GM12878 (cell line): ENCODE results near the gene CATSPER3. TPM values are rescaled to one million over a fixed set of nuclear protein-coding genes. Genes with fewer than 3 reads are reported as not detected.

Experiments used
- ATAC-seq: fragments of 200-7000 bp; cut with Tn5 transposase; 3 replicates; pipeline ENCODE4 v1.9.1; 2020; ENCODE audit warnings: mild to moderate bottlenecking, moderate library complexity
- BruUV-seq: library from RNA; stranded (reverse); fragments of 400-500 nt; replicated peaks from 2 replicates; lab custom pipeline; 2021; lab: Mats Ljungman, UMichigan
- CTCF ChIA-PET: fragments of 300-600 bp; sonication (Branson Sonifier 250); formaldehyde crosslinking; extraction: SDS; loops from one replicate; lab custom pipeline; 2021; ENCODE audit warnings: inconsistent platforms; lab: Yijun Ruan, JAX
- POLR2A ChIA-PET: fragments of 350-600 bp; formaldehyde crosslinking; extraction: SDS; loops from one replicate; lab custom pipeline; 2021; ENCODE audit warnings: inconsistent platforms; lab: Charles Lee
- RAD21 ChIA-PET: fragments of 300-600 bp; sonication (Branson Sonifier 250); formaldehyde crosslinking; loops from one replicate; lab custom pipeline; 2023; ENCODE audit warnings: antibody characterized with exemption; ENCODE audit not compliant: unreplicated experiment; lab: Charles Lee
- SMC1A ChIA-PET: fragments of 300-600 bp; sonication (Branson Sonifier 250); formaldehyde crosslinking; loops from one replicate; lab custom pipeline; 2023; ENCODE audit not compliant: unreplicated experiment, uncharacterized antibody; lab: Charles Lee
- DNase-seq: peaks from one replicate; pipeline ENCODE4 v3.0.0-alpha.2; 2011; ENCODE audit warnings: low read depth, low spot score
- FAIRE-seq: peaks from 3 replicates; lab custom pipeline; 2011; peaks lifted over from hg19 to GRCh38; lab: Jason Lieb, UNC
- H2AFZ ChIP-seq: 2 replicates; pipeline ENCODE4 v1.6.0; 2011; ENCODE audit warnings: low read depth, low read length, control low read depth; ENCODE audit not compliant: control insufficient read depth
- H3K27ac ChIP-seq: 2 replicates; pipeline ENCODE4 v1.5.1; 2011; ENCODE audit warnings: control low read depth; ENCODE audit not compliant: control insufficient read depth, insufficient read depth
- H3K27me3 ChIP-seq, 2 experiments: replicated peaks in 1 of 2; 2 replicates each; pipeline versions ENCODE4 v1.6.0 to v1.6.1; 2011; ENCODE audit warnings: low read length in 1 of 2; ENCODE audit not compliant: control insufficient read depth in 2 of 2, insufficient read depth in 2 of 2
- H3K36me3 ChIP-seq, 2 experiments: 2 replicates each; pipeline ENCODE4 v1.5.1; 2011; ENCODE audit warnings: low read length in 1 of 2; ENCODE audit not compliant: control insufficient read depth in 2 of 2, insufficient read depth in 2 of 2
- H3K4me1 ChIP-seq: 2 replicates; pipeline ENCODE4 v1.6.1; 2011; ENCODE audit warnings: mild to moderate bottlenecking, low read length, moderate library complexity, mixed read lengths; ENCODE audit not compliant: control insufficient read depth, insufficient read depth
- H3K4me2 ChIP-seq: 2 replicates; pipeline ENCODE4 v1.6.0; 2011; ENCODE audit warnings: control low read depth; ENCODE audit not compliant: control insufficient read depth, insufficient read depth
- H3K4me3 ChIP-seq: fragments of 200-600 bp; sonication (generic); 2 replicates; pipeline ENCODE4 v1.5.1; 2016
- H3K79me2 ChIP-seq: 2 replicates; pipeline ENCODE4 v1.6.0; 2011; ENCODE audit warnings: low read length; ENCODE audit not compliant: control insufficient read depth, insufficient read depth
- H3K9ac ChIP-seq: 2 replicates; pipeline ENCODE4 v1.8.0; 2011; ENCODE audit warnings: low read length, control low read depth, mixed read lengths; ENCODE audit not compliant: control insufficient read depth, insufficient read depth
- H3K9me3 ChIP-seq: replicated peaks from 3 replicates; pipeline ENCODE4 v1.5.1; 2011; ENCODE audit warnings: mild to moderate bottlenecking, low read length; ENCODE audit not compliant: control insufficient read depth, insufficient read depth
- H4K20me1 ChIP-seq: 2 replicates; pipeline ENCODE4 v1.6.0; 2011; ENCODE audit not compliant: control insufficient read depth, insufficient read depth
- ASH2L ChIP-seq: fragments of 300-600, 200-600 bp; sonication (generic); IDR thresholded peaks from 2 replicates; pipeline ENCODE4 v1.6.1; 2017; ENCODE audit warnings: low read depth, mild to moderate bottlenecking, borderline replicate concordance
- BHLHE40 ChIP-seq, 2 experiments: fragments of 450-650 bp in 1 of 2; IDR thresholded peaks; 2 replicates each; pipeline ENCODE4 v1.6.1; 2011 to 2017; ENCODE audit warnings: low read depth in 2 of 2, borderline replicate concordance in 1 of 2, improper control_type of control experiment in 1 of 2, low read length in 1 of 2, mild to moderate bottlenecking in 1 of 2
- ETV6 ChIP-seq, 2 experiments: fragments of 450-650 bp in 1 of 2; IDR thresholded peaks in 1 of 2; conservative IDR thresholded peaks in 1 of 2; 2 replicates each; pipeline ENCODE4 v1.6.1; 2014; ENCODE audit warnings: antibody characterized with exemption in 1 of 2, borderline replicate concordance in 1 of 2, low read depth in 1 of 2, mild to moderate bottlenecking in 1 of 2, moderate library complexity in 1 of 2
- IKZF2 ChIP-seq, 2 experiments: fragments of 450-650 bp; IDR thresholded peaks; 2 replicates each; pipeline ENCODE4 v1.6.1; 2017; ENCODE audit warnings: mild to moderate bottlenecking in 2 of 2, moderate library complexity in 2 of 2
- JUND ChIP-seq: IDR thresholded peaks from 2 replicates; pipeline ENCODE4 v1.6.1; 2012; ENCODE audit warnings: low read depth, mild to moderate bottlenecking, low read length, improper control_type of control experiment, moderate library complexity
- PML ChIP-seq: IDR thresholded peaks from 2 replicates; pipeline ENCODE4 v1.6.1; 2012; ENCODE audit warnings: low read length, inconsistent platforms
- POLR2AphosphoS2 ChIP-seq: IDR thresholded peaks from 2 replicates; pipeline ENCODE4 v1.6.1; 2011; ENCODE audit warnings: low read depth, mild to moderate bottlenecking, low read length, improper control_type of control experiment, moderate library complexity
- RB1 ChIP-seq: fragments of 450-650 bp; formaldehyde crosslinking; IDR thresholded peaks from 2 replicates; pipeline ENCODE4 v1.6.1; 2017; ENCODE audit warnings: mild to moderate bottlenecking, borderline replicate concordance
- SMAD1 ChIP-seq: fragments of 450-650 bp; IDR thresholded peaks from 2 replicates; pipeline ENCODE4 v1.6.1; 2018; ENCODE audit warnings: mild to moderate bottlenecking, low read depth; ENCODE audit not compliant: partially characterized antibody
- SMAD5 ChIP-seq: IDR thresholded peaks from 2 replicates; pipeline ENCODE4 v1.6.1; 2016; ENCODE audit warnings: antibody characterized with exemption, low read depth
- SUPT20H ChIP-seq: IDR thresholded peaks from 2 replicates; pipeline ENCODE4 v1.6.1; 2011; ENCODE audit warnings: low read depth, mild to moderate bottlenecking, low read length, moderate library complexity, borderline replicate concordance; ENCODE audit not compliant: control insufficient read depth
- SUZ12 ChIP-seq: fragments of 200-600 bp; sonication (generic); IDR thresholded peaks from one replicate; pipeline ENCODE4 v1.6.1; 2018; ENCODE audit warnings: antibody characterized with exemption, mild to moderate bottlenecking; ENCODE audit not compliant: unreplicated experiment
- ZNF384 ChIP-seq: IDR thresholded peaks from 2 replicates; pipeline ENCODE4 v1.6.1; 2012; ENCODE audit warnings: low read depth, mild to moderate bottlenecking, low read length, improper control_type of control experiment, borderline replicate concordance
- WGBS: methylation state at CpG from one replicate; pipeline ENCODE4 v1.1.6; 2016; ENCODE audit warnings: low lambda C conversion rate; ENCODE audit not compliant: insufficient replicate concordance, insufficient coverage; ENCODE audit errors: missing lambda C conversion rate; 5-methylcytosine and 5-hydroxymethylcytosine counted together
- in situ Hi-C: fragments of 300-500 bp; cut with MboI; formaldehyde crosslinking; loops from 9 replicates; pipeline ENCODE4 v1.14.3; 2018; ENCODE audit warnings: mixed read lengths
- intact Hi-C: fragments of 100-400 bp; cut with micrococcal nuclease; formaldehyde crosslinking; loops from one replicate; pipeline ENCODE4 v1.14.2; 2022; ENCODE audit not compliant: unreplicated experiment
- polyA plus RNA-seq, 11 experiments: library from polyadenylated mRNA; depleted of rRNA in 4 of 11; unstranded in 6 of 11; stranded (reverse) in 5 of 11; fragments of >200 nt; fragmentation: Nextera tagmentation in 4 of 11; fragmentation: Illumina TruSeq in 1 of 11; extraction: Ambion mirVana in 4 of 11; extraction: Trizol in 1 of 11; gene quantifications; 1 replicate in 1 of 11; 2 replicates in 10 of 11; pipeline versions ENCODE4 v1.2.1 to v1.2.3, GENCODE V29; 2011 to 2016; ENCODE audit warnings: inconsistent platforms in 2 of 11, missing spikeins in 2 of 11, low read depth in 1 of 11
- total RNA-seq, 4 experiments: library from RNA; depleted of rRNA in 3 of 4; stranded (reverse); fragments of >200 nt in 3 of 4; fragmentation: Illumina TruSeq in 1 of 4; extraction: Trizol in 1 of 4; gene quantifications; 2 replicates each; pipeline versions ENCODE4 v1.2.1 to v1.2.3, GENCODE V29; 2013 to 2021
- TF ChIP-seq, protein P1 (sequence below): fragments of 450-650 bp; IDR thresholded peaks from 2 replicates; pipeline ENCODE4 v1.6.1; 2017; ENCODE audit warnings: mild to moderate bottlenecking

Gene CATSPER3
- total and polyA plus RNA-seq, 10 of the 15 experiments (the other 5 are each of a cell fraction or from before 2014, with no cell fraction given) = 0.06 to 0.38 (median 0.13) TPM; not detected in 4

DNA sequence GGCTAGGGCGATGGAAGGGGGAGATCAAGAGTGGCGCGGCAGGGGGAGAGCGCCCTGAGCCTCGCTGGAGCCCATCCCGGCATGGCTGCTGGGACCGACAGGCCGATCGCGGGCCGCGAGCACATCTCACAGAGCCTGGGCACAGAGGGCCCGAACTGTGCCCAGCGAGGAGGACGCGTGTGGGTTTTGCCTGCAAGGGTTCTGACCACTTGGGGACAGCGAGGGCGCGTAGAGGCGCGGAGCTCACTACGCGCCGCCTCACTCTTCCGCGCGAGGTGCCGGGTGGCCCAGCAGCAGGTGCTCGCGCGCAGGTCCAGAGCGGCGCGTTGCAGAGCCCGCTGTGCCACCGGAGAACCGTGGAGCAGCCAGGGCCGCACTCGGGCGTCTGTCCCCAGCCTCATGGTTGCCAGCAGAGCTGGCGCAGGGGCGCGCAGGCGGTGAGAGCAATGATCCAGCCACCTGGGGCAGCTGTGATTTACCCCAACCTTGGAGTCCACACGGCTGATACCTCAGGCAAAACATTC is 82.6 kb downstream of the CATSPER3 start:
- ATAC-seq = no peak
- intact Hi-C loops = no loop called here
- no TSS peak for BruUV-seq

More for the DNA sequence above, 82.6 kb downstream of the CATSPER3 start:
- TF ChIP-seq, protein P1, sequence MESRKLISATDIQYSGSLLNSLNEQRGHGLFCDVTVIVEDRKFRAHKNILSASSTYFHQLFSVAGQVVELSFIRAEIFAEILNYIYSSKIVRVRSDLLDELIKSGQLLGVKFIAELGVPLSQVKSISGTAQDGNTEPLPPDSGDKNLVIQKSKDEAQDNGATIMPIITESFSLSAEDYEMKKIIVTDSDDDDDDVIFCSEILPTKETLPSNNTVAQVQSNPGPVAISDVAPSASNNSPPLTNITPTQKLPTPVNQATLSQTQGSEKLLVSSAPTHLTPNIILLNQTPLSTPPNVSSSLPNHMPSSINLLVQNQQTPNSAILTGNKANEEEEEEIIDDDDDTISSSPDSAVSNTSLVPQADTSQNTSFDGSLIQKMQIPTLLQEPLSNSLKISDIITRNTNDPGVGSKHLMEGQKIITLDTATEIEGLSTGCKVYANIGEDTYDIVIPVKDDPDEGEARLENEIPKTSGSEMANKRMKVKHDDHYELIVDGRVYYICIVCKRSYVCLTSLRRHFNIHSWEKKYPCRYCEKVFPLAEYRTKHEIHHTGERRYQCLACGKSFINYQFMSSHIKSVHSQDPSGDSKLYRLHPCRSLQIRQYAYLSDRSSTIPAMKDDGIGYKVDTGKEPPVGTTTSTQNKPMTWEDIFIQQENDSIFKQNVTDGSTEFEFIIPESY = no peak
- TF ChIP-seq SMAD5 (no peak), IKZF2 (IDR thresholded peaks at IDR 0.05) (no peak), PML (no peak), BHLHE40 (IDR thresholded peaks at IDR 0.05; ENCODE audit: borderline replicate concordance in 1 of 2, low read depth in 2 of 2, low read length in 1 of 2) (no peak), ZNF384 (no peak), SUPT20H (no peak), POLR2AphosphoS2 (no peak), RB1 (no peak), SMAD1 (no peak), SUZ12 (no peak), ASH2L (no peak), JUND (no peak), ETV6 (conservative IDR thresholded peaks at IDR 0.05 in 1 of 2, IDR thresholded peaks at IDR 0.05 in 1 of 2; ENCODE audit: borderline replicate concordance in 1 of 2, low read depth in 1 of 2) (no peak)
- in situ Hi-C loops = no loop called here
- FAIRE-seq (no peak), DNase-seq (no peak)
- no peaks in the 10 kb centered on the region for H3K79me2 ChIP-seq
- ChIA-PET RAD21 (no interaction called here), POLR2A (no interaction called here), CTCF (interaction anchor here (0.6 kb wide), 1 partner anchor 263 kb away, joined by 3 read pairs; no protein-coding TSS in a partner anchor), SMC1A (no interaction called here)
- 32% methylated on average over 44 of the region's 45 CpGs for WGBS
- H3K9ac ChIP-seq = no peak overlapping the region
- H3K27ac ChIP-seq = no peak overlapping the region
- H3K4me1 ChIP-seq = peaks cover 14% of the 10 kb centered on the region
- H3K27me3 ChIP-seq = peaks cover 0 to 4% of the 10 kb centered on the region in 2 experiments
- H3K36me3 ChIP-seq = no peaks in the 10 kb centered on the region
- no peaks in the 10 kb centered on the region for H4K20me1 ChIP-seq
- no peak overlapping the region for H3K4me2 ChIP-seq
- H3K4me3 ChIP-seq = no peak overlapping the region
- no peak overlapping the region for H2AFZ ChIP-seq
- H3K9me3 ChIP-seq = no peaks in the 10 kb centered on the region; the same call in 2 of the 3 replicates
